ENCODE data around the gene CDH22.
A peak's percentile ranks its signal among the peaks of the same experiment; 100 is the strongest.

The CDH22 gene

DNA sequence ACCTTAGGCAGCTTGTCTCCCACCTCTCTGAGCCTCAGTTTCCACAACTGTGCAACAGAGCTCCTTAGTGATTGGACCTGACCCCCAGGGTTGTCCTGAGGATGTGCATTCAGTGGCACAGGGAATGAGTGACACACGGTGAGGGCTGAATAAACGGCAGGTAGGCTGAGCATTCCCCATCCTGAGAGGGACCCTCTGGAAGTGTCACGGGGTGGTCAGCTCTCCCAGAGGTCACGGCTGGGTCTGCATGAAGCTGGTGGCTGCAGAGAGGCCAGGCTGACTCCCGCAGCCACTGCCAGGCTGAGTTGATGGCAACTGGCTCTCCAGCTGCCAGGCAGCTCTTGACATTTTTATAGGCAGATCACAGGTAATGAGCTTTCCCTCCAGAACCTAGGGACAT lies 147.6 kb downstream of the CDH22 start:
- no peak for DNase-seq

DNA sequence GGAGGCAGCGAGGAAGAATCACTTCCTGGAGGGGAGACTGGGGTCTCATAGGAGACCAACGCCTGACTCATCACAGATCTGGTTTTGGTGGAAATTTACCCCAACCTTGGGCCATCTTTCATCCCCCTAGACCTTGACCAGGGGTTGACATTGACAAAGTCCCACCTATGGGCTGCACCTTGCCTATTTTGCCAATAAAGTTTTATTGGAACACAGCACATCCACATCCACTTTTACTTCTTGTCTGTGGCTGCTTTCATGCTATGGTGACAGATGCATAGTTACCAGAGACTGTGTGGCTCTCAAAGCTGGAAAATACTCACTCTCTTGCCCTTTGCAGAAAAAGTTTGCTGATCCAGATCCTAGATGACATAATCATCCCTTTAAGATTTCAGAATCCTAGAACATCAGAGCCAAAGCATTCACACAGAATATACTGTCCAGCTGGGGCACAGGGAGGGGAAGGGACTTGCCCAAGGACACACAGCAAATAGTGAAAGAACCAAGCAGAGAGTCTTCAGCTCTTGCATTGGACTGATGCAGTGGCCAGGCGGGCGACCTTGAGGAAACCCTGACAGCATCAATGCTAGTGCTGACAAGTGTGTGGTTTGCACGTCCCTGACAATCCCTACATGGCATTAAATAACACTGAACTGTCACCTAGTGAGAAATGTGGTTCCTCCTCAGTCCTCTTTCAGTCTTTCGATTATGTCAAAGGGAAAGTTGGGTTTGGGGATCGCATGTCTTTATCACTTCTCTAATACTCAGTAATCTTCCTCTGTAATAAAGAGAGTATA lies 149.0 kb downstream of the CDH22 start:
- DNase-seq = no peak

DNA sequence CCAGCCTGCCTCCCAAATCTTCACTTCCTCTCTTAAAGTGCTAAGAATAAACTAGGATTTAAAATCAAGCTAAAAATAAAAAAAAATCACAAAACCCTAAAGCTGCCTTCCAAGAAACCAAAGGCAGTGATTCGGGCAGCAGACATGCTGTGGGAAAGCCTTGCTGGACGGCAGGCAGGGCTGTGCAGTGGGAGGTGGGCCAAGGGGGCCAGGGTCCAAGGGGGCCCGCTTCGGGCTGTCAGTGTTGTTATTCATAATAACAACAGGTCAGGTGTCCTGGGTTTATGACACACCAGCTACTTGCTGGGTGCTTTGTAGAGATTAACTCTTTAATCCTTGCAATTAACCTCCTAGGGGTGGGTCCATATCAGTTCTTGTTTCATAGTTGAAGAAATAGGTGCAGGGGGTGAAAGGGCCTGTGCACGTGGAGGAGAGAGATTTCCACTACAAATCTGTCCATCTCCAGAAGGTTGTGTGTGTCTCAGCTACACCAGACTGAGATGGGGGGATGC lies 149.8 kb downstream of the CDH22 start:
- DNase-seq = no peak

DNA sequence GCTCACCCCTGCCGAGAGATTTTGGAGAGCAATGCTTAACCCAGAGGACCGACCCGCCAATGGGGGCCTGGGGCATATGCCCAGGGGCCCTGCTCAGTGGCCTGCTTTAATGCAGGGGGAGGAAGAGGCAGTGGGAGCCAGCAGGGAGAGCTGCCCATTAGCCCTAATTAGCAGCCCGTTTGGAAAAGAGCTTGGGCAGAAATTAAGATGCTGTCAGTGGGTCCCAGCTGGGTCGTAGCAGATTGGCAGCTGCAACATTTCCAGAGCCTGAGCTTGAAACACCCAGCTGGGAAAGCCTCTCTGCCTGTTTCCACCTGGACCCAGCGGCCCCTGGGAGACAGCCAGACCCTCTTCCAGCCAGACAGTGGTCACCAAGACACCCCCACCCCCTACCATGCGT lies 150.7 kb downstream of the CDH22 start:
- no peak for DNase-seq

DNA sequence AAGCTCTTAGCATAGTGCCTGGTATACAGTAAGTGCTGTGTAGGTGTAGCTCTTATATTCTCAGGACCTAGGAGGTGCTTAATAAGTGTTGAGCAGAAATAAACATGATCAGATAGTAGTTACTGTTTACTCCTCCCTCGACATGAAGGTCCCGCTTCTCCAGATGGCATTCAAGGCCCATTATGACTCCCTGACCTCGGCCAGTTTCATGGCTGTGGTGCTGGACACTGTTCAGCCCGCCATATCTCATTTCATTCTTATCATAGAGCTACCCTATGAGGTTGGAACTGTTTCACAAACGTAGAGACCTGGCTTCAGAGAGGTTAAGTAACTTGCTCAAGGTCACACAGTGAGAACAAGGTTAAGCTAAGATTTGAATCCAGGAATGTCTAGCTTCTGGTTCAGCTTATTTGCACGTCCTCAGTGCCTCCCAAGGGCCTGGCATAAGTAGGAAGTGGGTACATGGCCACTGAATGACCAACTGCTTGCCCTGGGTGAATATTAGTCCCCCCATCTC lies 151.2 kb downstream of the CDH22 start:
- DNase-seq = no peak

DNA sequence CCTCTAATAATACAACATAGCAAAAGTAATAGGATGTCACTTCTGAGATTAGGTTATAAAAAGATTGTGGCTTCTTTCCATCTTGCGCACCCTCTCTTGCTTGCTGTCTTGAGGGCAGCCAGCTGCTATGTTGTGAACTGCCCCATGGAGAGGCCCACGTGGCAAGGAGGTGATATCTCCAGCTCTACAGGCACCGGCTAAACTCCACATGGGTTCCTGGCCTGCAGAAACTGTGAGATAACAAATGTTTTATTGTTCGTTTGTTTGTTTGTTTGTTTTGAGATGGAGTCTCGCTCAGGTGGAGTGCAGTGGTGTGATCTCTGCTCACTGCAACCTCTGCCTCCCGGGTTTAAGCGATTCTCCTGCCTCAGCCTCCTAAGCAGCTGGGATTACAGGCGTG lies 152.2 kb downstream of the CDH22 start:
- DNase-seq = no peak

DNA sequence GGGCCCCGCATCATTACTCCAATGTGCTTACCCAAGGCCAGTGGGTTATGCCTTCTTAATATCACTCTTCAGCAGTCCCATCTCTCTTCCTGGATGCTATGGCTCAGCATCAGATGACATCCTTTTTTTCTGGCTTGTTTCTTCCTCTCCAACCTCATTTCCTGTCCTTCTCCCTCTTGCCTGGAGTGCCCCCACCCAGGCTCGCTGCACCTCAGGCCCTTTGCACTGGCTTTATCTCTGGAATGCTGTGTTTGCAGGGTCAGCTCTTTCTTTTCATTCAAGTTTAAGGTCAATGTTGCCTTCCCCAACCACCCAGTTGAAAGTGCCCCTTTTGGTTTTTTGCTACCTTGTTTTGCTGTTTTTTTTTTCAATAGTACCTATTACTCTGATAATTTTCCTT lies 153.5 kb downstream of the CDH22 start:
- no peak for DNase-seq

DNA sequence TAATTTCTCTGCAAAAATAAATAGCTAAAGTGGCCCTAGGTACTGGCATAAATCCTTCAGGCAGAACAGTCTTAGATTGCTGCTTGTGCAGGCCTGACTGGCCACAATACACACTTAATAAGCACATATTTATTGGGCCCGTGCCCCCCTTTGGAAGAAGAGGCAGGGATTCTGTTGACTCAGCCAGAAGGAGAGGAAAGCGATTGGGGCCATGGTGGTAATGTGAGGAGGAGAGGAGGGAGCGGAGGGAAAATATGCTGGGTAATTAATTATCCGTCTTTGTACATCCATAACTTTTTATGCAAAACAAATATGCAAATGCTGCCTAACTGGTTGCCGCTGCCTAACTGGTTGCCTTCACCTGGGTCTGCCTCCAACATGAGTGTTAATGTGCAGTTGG lies 154.0 kb downstream of the CDH22 start:
- no peak for DNase-seq

DNA sequence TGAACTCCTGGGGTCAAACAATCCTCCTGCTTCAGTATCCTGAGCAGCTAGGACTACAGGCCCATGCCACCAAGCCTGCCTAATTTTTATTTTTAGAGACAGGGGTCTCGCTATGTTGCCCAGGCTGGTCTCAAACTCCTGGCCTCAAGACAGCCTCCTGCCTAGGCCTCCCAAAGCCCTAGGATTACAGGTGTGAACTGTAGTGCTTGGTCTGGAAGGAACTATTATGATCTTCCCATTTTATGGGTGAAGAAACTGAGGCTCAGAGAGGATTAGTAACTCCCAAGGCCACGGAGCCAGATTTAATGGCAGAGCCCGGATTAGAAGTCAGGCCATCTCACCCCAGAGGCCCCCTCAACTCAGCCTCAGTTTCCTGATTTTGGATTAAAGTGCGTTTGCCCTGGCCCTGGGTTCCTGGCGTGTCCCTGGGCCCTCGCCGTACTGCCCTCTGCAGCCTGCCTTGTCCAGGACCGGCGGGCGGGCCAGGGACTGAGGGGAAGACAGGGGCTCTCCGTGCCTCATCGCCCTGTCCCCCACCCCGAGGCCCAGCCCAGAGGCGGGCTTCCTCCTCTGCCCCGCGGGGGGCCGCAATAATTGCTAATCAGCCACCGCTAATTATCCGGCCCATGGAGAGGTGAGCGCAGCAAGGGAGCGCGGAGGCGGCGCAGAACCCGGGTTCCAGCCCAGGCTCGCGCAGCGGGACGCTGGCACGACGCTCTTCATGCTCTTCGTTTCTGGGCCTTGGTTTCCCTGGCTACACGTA lies 155.3 kb downstream of the CDH22 start:
- DNase-seq = no peak

DNA sequence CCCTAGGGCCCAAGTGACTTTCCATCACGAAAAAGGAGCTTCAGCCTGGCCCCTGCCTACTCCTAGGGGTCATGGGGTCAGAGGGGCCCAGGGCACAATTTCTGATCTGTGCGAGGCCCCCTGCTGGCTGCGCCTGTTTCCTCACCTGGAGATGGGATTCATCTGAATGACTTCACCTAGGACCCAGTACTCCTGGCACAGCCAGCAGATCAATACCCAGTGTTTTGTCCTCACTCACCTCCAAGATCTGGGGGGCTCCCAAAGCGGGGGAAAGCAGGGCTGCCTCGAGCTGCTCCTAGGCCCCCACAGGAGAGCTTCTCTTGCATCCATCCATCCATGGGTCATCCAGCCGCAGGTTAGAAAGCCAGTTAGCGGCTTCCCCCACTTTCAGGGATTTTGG lies 156.4 kb downstream of the CDH22 start:
- peak; percentile 15 for DNase-seq

DNA sequence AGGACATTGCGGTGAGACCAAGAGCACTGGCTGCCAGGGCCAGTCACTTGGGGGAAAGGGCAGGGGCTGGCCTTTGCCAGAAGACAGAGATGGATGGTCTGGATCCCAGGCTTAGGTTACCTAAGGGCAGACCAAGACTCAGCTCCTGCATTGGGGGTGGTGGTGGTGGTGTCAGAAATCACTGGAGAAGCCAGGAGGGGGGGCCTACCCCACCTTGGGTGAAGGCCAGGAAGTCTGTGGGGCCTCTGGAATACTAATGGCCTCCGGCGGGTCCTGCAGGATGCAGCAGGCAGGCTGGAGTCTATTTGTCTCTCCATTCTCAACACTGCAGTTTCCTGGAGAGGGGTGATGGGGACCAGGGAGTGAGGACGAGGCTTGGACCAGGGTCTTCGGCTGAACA lies 157.4 kb downstream of the CDH22 start:
- no peak for DNase-seq

DNA sequence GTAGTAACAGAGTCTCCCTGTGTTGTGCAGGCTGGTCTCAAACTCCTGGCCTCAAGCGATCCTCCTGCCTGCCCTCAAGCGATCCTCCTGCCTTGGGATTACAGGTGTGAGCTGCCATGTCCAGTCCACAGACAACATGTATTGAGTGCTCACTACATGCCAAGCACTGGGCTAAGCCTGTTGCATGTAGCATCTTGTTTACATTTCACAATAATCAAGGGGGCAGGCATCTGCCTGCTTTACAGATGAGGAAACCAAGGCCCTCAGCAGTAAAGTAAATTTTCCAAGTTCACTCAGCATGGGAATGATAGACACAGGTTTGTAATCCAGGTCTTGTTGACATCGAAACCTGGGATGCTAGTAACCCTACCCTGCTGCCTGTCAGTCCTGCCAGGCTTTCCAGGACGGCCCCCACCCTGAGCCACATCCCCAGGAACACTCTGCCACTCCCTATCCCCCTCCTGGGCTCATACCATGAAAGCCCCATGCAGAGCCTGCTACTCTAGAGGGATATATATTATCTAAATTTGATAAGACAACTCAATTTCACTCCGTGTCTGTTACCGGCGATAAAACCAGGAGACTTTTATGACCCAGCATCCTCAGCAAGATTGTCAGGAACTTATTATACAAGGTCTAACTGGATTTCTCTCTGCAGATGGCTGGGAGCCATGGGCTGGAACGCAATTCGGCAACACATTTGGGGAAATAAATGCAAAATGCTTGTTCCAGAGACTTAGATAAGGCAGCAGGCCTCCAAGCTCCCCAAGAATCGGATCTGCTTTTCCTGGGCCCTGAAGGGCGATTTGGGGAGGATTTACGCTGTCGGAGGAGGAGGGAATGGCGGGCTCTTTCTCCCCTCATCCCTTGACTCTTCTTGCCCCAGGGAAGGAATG lies 159.7 kb downstream of the CDH22 start:
- DNase-seq = no peak

DNA sequence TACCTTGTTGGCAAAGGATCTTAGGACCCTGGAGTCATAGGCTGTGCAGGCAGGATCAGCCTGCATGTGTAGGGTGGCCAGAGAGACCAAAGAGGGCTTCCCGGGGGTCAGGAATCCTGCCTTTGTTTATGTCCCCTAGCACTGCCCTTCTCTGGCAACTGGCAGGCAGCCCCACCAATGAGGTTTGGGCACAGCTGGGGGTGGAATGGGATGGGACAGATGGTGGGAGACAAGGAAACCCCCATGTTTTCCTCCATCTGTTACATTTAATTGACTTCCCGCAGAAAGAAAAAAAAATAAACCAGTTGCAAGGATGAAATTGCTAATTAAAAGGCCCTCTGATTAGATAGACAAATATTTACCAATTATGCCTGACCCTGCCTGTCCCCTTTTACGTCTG lies 162.6 kb downstream of the CDH22 start:
- DNase-seq = no peak

DNA sequence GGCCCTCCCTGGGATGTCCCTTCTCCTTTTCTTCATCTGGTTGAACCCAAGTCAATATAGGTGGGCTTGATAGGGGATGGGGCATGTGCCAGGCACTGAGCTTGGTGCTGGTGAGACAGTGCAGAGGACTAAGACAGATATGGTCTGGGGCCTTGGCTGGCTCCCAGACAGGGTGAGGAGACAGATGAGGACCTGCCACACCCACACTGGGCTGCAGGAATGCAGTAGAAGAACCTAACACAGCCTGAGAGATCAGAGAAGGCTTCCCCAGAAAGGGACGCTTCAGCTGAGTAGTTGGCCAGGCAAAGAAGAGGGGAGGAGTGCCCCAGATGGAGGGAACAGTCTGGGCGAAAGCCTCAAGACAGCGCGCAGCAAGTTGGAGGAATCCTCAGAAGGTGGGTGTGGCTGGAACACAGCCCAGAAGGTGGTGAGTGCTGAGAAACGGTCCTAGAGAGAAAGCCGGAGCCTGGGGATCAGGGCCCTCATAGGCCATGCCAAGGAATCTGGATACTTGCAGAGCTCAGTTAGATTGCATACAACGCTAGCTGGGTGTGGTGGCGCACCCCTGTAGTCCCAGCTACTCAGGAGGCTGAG lies 163.8 kb downstream of the CDH22 start:
- no peak for DNase-seq

DNA sequence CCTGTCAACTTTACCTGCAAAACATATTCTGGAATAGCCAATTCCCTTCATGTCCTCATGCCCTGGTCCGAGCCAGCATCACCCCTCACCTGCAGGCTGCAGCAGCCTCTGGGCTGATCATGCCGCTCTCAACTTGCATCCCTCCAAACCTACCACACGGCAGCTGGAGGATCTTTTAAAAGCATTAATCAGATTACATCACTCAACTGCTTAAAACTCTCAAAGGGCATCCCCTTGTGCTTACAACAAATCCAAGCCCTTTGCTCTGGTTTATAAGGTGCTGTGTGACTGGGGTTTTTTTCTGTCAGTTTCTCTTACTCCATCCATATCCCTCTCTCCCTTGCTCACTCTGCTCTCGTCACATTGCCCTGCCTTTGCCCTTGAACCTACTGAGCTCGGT lies 166.2 kb downstream of the CDH22 start:
- DNase-seq = no peak

DNA sequence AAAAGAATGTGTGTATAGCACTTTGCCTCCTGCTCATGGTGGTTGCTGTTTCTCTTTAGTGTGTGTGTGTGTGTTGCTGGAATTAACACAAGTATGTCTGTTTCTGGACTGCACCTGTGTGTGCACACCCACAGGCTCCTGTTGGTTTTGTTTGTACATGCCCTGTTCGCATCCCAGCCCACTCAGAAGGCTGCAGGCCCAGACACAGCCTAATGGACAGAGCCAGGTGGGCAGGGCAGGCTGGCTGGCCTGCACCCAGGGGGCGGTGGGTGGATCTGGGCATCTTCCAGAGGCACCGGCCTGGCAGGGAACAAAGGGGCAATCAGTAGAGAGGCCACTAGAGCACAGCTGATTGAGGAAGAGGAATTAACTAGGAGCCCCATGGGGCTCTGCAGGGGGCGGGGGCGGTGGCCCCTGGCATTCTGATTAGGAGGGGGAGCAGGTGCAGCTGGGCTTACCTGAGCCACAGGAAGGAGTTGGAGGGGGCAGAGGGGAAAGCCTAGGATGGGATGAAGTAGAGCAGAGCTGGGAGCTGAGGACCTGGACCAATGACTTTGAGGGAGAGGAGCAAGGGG lies 168.3 kb downstream of the CDH22 start:
- DNase-seq = no peak

DNA sequence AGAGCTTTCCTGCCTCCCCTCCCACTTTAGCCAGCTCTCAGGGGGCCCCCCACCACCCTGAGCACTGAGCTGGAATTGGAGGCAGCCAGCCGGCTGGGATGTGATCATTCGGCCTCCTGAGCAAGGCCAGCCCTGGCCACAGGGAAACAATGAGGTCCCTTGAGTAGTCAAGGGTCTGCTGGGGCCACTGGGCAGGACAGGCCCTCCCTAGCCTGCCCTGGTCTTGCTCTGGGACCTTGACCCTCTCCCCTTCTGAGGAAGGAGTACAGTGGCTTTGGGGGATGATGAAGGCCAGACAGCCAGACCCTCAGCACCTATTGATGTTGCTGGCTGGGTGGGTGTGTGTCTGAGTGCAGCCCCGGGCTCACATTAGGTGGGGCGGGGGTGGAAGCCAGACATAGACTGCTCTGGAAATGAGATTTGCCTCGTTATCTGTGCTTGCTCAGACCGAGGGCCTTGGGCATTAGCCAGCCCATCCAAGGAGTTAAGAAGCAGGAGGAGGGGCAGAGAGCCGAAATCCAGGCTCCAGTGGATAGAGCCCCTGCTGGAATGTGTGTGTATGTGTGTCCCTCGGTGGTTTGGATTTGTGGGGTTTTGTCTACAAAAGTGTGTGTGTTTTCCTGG lies 168.9 kb downstream of the CDH22 start:
- no peak for DNase-seq

DNA sequence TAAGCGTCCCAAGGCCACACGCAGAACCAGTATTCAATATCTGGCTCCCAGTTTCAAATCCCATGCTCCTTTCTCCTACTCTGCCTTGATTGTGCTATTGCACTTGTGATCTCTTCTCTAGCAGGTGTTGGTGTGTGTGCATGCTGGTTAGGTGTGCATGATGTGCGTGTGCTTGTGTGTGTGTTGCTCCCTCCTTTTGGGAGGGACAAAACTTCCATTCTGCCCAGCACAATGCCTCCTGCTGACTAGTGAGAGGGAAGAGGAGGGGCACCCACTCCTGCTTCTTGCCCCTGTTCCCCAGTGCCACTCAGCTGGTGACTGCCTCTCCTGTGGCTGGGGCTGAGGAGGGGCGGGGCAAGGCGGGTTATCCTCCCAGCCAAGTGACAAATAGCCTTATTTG lies 170.5 kb downstream of the CDH22 start:
- no peak for DNase-seq

DNA sequence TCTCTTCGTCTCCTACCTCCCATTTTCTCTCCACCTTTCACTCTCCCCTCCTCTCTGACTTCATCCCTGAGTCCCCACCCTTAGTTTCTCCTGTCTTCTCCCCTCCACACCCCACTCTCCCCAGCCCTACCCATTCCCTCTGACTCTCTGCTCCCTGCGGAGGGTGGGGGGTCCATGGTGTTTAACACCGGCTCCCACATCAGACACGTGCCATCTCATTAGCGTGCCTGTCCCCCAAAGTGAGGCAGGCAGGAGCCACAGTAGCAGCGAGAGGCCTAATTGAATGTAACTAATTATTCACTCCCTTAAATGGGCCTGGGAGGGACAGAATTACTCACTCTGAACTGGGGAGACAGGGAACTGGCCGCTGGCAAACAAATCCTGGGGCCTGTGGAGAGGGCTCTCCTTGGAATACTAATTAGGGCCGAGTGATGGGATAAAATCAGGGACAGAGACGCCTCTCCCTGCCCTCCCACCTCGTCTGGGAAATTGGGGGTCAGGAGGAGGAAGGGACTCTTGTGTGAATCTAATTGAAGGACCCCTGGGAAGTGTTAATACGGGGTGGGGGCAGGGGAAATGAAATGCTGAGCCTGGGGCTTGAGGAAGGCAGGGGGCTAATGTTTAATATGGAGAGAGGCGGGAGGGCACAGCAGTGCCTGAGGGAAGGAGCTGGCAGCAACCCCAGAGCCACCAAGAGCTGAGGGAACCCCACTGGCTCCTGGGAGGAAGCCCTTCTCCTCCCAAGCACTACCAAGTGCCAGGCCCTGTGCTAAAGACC lies 172.3 kb downstream of the CDH22 start:
- DNase-seq = no peak

DNA sequence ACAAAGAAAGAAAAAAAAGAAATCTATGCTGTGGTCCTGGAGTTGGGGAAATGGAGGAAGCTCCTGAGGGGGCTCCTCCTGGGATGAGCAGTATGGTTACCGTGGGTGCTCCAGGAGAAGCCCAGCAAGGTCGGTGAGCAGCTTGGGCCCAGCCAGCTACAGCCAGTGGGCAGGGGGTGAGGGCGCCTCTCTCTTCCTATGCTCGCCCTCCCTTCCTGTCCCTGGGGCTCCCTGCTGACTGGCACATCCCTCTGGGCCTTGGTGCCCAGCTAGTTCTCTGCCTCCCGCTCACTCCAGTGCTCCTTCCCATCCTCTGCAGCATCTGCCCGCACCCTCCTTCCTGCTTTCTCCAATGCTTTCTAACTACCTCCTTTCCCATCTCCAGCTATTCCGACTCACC lies 173.6 kb downstream of the CDH22 start:
- DNase-seq = no peak
